Activated CD8-positive, alpha-beta memory T cell treated with anti-CD3 and anti-CD28 coated beads, Interleukin-2, amount 50 U/mL, for 48 hours (primary cell): Measurements from ENCODE around the gene PTPN23.
"Not testable (repeated sequence)": the region's sequence is repeated elsewhere in the genome, so short reads cannot be mapped to it uniquely, and the experiment has no call there.

Experiments
- DNase-seq: peaks from one replicate; pipeline ENCODE4 v3.0.0-alpha.2; 2020

PTPN23 gene

DNA sequence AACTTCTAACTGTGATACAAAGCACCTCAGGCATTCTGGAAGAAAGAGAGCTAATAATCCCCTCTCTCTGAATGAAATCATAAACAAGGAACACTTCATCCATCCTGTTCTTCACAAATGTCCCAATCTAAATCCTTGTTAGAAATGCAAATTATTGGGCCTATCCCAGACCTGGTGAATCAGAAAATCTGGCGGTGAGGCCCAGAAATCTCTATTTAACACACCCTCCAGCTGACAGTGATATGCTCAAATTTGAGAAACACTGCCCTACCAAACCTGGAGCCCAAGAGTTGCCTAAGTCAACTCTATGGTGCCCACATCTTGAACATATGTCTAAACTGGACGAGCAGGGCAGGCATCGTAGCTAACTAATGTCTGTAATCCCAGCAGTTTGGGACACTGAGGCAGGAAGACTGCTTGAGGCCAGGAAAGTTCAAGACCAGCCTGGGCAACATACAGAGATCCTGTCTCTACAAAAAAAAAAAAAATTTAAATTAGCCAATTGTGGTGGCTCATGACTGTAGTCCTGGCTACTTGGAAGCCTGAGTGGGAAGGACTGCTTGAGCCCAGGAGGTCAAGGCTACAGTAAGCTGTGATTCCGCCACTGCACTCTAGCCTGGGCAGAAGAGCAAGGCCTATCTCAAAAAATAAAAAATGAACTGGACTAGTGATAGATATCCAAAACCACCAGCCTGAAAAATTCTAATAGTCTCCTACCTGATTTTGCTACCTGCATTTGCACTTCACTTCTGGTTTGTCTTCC is 71.8 kb downstream of the PTPN23 start:
- no peak for DNase-seq

- no peak for DNase-seq
These were observed 75.1 kb downstream of the PTPN23 start for GRCh38 chr3:47455806-47456452.

DNA sequence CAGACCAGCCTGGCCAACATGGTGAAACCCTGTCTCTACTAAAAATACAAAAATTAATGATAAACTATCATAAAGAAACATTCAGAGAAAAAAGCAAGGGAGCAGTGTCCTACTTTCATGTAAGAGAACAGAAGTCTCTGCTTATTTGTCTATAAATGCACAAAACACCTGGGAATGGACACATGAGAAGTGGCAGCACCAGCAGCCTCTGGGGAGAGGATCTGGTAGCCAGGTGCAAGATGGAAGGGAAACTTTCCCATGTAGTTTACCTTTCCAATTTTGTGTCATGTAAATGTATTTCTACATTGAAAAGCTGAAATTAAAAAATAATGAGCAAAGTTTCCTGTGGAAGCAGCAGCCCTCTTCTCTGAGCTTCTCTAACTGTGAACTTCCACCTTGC is 76.2 kb downstream of the PTPN23 start:
- no peak for DNase-seq

DNA sequence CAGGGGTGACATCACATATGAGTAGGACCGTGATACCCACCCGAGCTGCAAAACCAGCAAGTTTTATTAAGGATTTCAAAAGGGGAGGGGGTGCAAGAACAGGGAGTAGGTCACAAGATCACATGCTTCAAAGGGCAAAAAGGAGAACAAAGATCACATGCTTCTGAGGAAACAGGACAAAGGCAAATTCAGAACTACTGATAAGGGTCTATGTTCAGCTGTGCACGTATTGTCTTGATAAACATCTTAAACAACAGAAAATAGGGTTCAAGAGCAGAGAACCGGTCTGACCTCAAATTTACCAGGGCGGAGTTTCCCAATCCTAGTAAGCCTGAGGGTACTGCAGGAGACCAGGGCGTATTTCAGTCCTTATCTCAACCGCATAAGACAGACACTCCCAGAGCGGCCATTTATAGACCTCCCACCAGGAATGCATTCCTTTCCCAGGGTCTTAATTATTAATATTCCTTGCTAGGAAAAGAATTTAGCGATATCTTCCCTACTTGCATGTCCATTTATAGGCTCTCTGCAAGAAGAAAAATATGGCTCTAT is 78.8 kb downstream of the PTPN23 start:
- not testable (repeated sequence) for DNase-seq
